ENCODE results near the gene BRCA2.
A peak's percentile ranks its signal among the peaks of the same experiment; 100 is the strongest.

BRCA2 gene

DNA sequence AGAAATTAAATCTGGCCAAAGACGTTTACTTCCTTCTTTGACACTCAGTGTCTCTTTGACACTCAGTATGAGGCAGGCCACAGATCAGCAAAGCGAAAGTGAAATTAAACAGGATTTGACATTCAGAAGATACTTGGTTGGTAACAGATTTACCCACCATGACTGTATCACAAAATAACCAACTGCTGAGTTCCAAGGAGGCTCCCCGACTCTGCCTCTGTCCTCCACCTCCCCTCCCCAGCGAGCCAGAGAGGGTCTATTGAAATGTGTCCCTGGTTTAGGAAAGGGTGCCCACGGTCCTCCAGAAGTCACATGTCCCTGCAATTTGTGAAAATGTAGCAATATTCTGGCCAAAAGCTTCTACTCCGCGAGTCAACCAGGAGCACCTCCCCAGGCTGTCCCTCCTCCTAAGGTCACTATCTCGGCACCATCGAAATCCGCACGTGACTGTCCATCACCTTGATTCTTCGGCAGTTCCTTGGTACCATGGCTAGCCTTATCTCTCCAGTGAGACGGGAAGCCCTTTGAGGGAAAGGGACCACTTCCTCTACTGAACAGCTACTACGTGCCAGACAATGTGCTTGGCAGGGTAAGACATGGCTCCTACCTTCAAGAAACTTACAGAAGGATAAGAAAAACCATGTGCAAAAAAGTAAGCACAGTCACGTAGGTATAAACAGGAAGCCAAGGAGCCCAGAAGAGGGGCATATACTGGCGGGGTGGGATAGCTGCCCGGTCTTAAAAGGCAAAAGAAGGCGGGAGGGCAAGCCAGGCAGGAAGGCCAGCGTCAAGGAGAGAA, 111.1 kb downstream of the BRCA2 start:
- peak in 1 of 2 donors; percentile 34 for DNase-seq (ENCODE audit: low read depth in 2 of 2)
- TF ChIP-seq, protein P1, sequence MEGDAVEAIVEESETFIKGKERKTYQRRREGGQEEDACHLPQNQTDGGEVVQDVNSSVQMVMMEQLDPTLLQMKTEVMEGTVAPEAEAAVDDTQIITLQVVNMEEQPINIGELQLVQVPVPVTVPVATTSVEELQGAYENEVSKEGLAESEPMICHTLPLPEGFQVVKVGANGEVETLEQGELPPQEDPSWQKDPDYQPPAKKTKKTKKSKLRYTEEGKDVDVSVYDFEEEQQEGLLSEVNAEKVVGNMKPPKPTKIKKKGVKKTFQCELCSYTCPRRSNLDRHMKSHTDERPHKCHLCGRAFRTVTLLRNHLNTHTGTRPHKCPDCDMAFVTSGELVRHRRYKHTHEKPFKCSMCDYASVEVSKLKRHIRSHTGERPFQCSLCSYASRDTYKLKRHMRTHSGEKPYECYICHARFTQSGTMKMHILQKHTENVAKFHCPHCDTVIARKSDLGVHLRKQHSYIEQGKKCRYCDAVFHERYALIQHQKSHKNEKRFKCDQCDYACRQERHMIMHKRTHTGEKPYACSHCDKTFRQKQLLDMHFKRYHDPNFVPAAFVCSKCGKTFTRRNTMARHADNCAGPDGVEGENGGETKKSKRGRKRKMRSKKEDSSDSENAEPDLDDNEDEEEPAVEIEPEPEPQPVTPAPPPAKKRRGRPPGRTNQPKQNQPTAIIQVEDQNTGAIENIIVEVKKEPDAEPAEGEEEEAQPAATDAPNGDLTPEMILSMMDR (IDR thresholded peaks at IDR 0.05; ENCODE audit: low read depth, low read length): no peak
- H3K4me3 ChIP-seq (replicated peaks in 1 of 2; ENCODE audit: low read depth in 2 of 2, low read length in 2 of 2): peak overlapping the region; percentile 58 to 60

DNA sequence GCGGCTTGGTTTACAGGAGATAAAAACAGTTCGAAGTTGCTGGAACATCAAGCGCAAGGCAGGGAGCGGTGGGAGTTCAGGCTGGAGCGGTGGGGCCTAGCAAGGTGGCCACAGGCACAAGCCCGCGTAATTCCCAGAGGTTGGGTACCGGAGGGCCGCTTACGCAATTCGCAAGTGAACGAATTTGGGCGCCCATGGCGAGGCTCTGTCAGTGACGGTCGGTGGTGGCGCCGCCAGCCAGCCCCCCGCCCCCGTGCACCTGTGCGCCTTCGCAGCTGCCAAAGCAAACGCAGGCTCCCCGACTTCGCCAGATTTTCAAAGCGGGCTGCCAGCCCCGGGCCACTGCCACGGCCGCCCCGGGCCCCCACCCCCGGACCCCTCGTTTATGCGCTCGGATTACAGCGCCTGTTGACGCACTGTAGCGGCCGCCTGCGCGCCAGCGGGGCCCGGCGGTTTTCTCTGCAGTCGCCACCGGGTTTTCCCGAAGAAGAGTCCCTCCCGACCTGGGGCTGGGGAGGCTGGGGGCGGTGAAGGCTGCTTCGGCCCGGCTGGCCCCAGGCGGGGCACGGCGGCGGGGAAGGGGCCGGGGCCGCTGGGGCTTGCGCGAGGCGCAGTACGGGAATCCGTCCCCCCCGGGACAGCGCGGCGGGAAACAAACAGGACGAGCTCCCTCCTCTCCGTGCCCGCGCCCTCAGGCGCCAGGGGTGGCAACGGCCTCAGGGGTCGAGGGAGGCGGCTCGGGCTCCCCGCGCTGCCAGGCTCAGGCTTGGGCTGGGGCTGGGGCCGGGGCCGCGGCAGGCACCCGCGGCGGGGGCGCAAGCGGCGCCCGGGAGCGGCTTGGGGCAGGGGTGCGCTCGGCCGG, 111.9 kb downstream of the BRCA2 start:
- peak; percentile 16 to 19 for DNase-seq (ENCODE audit: low read depth in 2 of 2)
- TF ChIP-seq, protein P1 (IDR thresholded peaks at IDR 0.05; ENCODE audit: low read depth, low read length): no peak
- peak overlapping the region; percentile 58 to 60 for H3K4me3 ChIP-seq (replicated peaks in 1 of 2; ENCODE audit: low read depth in 2 of 2, low read length in 2 of 2)

DNA sequence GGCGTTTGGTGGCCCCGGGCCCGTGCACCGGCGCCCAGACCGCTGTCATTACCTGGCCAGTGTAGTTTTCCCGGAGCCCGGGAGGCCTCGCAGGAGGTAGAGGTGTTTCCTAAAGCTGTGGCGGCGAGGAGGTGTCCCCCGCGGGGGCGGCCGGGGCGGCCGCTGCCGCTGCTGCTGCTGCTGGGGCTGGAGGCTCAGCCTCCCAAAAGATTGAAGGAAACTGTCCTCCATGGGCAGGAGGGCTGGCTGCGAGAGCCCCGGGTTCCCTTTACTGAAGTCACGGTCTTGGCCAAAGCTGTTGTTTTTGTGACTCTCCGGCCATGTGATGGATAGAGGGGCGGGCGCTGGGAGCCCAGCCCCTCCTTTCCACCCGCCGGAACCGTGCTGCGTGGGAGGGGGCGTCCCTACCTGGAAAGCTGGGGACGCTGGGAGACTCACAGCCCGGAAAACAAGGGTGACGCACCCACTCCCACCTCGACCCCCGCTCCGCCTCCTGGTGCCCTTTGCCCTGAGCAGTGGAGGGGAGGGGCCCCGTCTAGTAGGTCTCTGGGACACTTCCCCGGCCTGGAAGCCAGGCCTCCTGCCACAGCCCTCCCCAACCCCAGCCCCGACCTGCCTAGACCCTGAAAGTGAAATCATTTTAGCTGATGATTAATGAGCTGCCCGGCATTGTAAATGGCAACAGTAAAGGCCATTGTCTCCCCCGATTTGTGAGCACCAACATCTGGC, 112.7 kb downstream of the BRCA2 start, which contains the start of gene N4BP2L1:
Gene N4BP2L1, minus strand, starts transcription at position 279 of the 729 bp plus-strand sequence. Its CDS starts 48 bp downstream, at position 231.
- H3K4me3 ChIP-seq (replicated peaks in 1 of 2; ENCODE audit: low read depth in 2 of 2, low read length in 2 of 2): peak within 1 kb of the TSS; percentile 58 to 60
- TF ChIP-seq, protein P1 (IDR thresholded peaks at IDR 0.05; ENCODE audit: low read depth, low read length): no peak
- DNase-seq (ENCODE audit: low read depth in 2 of 2): peak; percentile 44 to 60

- DNase-seq (ENCODE audit: low read depth in 2 of 2): no peak
- H3K4me3 ChIP-seq (replicated peaks in 1 of 2; ENCODE audit: low read depth in 2 of 2, low read length in 2 of 2): peak overlapping the region; percentile 58 to 60
Measured at GRCh38 chr13:32428581-32429432, 113.5 kb downstream of the BRCA2 start.

GRCh38 chr13:32429433-32429909, 114.2 kb downstream of the BRCA2 start:
- no peak for DNase-seq (ENCODE audit: low read depth in 2 of 2)
- no peak overlapping the region for H3K4me3 ChIP-seq (replicated peaks in 1 of 2; ENCODE audit: low read depth in 2 of 2, low read length in 2 of 2)
- TF ChIP-seq, protein P1 (IDR thresholded peaks at IDR 0.05; ENCODE audit: low read depth, low read length): no peak

More at GRCh38 chr13:32428581-32429432, 113.5 kb downstream of the BRCA2 start:
- TF ChIP-seq, protein P1 (IDR thresholded peaks at IDR 0.05; ENCODE audit: low read depth, low read length): no peak
